OCI-LY3 (cell line): ENCODE data around the gene RTP1.

Experiments used
- H2AFZ ChIP-seq: fragments of 200-600, 300-600 bp; shearing (Covaris generic); 2 replicates; pipeline ENCODE4 v1.6.0; 2014; ENCODE audit warnings: antibody characterized with exemption, low read depth, low read length
- H3K27ac ChIP-seq: fragments of 200-600, 300-600 bp; sonication (generic); 2 replicates; pipeline ENCODE4 v1.5.1; 2014; ENCODE audit warnings: mild to moderate bottlenecking, low read length, moderate library complexity, mixed read lengths
- H3K27me3 ChIP-seq: fragments of 200-600, 300-600 bp; sonication (generic); 2 replicates; pipeline ENCODE4 v1.6.1; 2014; ENCODE audit warnings: low read depth, low read length, mixed read lengths
- H3K36me3 ChIP-seq: fragments of 200-600, 300-600 bp; sonication (generic); replicated peaks from 2 replicates; pipeline ENCODE3; 2014; ENCODE audit warnings: low read depth, low read length, mixed read lengths
- H3K4me1 ChIP-seq: fragments of 300-600, 200-600 bp; sonication (generic); 2 replicates; pipeline ENCODE4 v1.6.1; 2014; ENCODE audit warnings: low read length, mixed read lengths
- H3K4me2 ChIP-seq: fragments of 200-600, 300-600 bp; sonication (generic); 2 replicates; pipeline ENCODE4 v1.6.1; 2014; ENCODE audit warnings: low read length, mixed read lengths
- H3K4me3 ChIP-seq: fragments of 300-600, 200-600 bp; sonication (generic); 2 replicates; pipeline ENCODE4 v1.5.1; 2014; ENCODE audit warnings: antibody characterized with exemption, mild to moderate bottlenecking, low read length, moderate library complexity
- H3K79me2 ChIP-seq: fragments of 300-600, 200-600 bp; shearing (Covaris generic); 2 replicates; pipeline ENCODE4 v1.6.1; 2014; ENCODE audit warnings: mild to moderate bottlenecking, low read length, mixed read lengths
- H3K9ac ChIP-seq: fragments of 300-600, 200-600 bp; shearing (Covaris generic); 2 replicates; pipeline ENCODE4 v1.6.0; 2014; ENCODE audit warnings: mild to moderate bottlenecking, low read length, moderate library complexity
- H3K9me3 ChIP-seq: fragments of 200-600, 300-600 bp; shearing (Covaris generic); 2 replicates; pipeline ENCODE4 v1.6.1; 2014; ENCODE audit warnings: low read length, mixed read lengths; ENCODE audit not compliant: insufficient read depth
- H4K20me1 ChIP-seq: fragments of 200-600, 300-600 bp; sonication (generic); 2 replicates; pipeline ENCODE4 v1.6.1; 2016; ENCODE audit warnings: low read length, mixed read lengths; ENCODE audit not compliant: insufficient read depth
- EZH2phosphoT487 ChIP-seq: fragments of 200-600 bp; shearing (Covaris generic); IDR thresholded peaks from 2 replicates; pipeline ENCODE4 v1.6.1; 2018; ENCODE audit warnings: antibody characterized with exemption, mixed run types, low read depth
- TF ChIP-seq, protein P1 (sequence below): fragments of 200-600, 300-600 bp; sonication (generic); IDR thresholded peaks from 2 replicates; pipeline ENCODE4 v1.5.1; 2014; ENCODE audit warnings: antibody characterized with exemption, low read length, low read depth

RTP1 gene

GRCh38 chr3:187183210-187183862 lies 13.9 kb upstream of the RTP1 start:
- Histone ChIP-seq H3K4me2 (no peak overlapping the region), H3K4me3 (no peak overlapping the region), H3K9me3 (no peaks in the 10 kb centered on the region), H4K20me1 (no peaks in the 10 kb centered on the region), H3K27me3 (peaks cover 5% of the 10 kb centered on the region; the same call in 1 of the 2 replicates), H3K36me3 (no peaks in the 10 kb centered on the region), H3K4me1 (peaks cover 13% of the 10 kb centered on the region), H2AFZ (no peak overlapping the region), H3K9ac (no peak overlapping the region), H3K79me2 (no peaks in the 10 kb centered on the region), H3K27ac (no peak overlapping the region)
- TF ChIP-seq, protein P1, sequence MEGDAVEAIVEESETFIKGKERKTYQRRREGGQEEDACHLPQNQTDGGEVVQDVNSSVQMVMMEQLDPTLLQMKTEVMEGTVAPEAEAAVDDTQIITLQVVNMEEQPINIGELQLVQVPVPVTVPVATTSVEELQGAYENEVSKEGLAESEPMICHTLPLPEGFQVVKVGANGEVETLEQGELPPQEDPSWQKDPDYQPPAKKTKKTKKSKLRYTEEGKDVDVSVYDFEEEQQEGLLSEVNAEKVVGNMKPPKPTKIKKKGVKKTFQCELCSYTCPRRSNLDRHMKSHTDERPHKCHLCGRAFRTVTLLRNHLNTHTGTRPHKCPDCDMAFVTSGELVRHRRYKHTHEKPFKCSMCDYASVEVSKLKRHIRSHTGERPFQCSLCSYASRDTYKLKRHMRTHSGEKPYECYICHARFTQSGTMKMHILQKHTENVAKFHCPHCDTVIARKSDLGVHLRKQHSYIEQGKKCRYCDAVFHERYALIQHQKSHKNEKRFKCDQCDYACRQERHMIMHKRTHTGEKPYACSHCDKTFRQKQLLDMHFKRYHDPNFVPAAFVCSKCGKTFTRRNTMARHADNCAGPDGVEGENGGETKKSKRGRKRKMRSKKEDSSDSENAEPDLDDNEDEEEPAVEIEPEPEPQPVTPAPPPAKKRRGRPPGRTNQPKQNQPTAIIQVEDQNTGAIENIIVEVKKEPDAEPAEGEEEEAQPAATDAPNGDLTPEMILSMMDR = no peak
- no peak for TF ChIP-seq EZH2phosphoT487

GRCh38 chr3:187183903-187184302 lies 13.4 kb upstream of the RTP1 start:
- no peaks in the 10 kb centered on the region for H4K20me1 ChIP-seq
- H3K9me3 ChIP-seq = no peaks in the 10 kb centered on the region
- H3K27me3 ChIP-seq = peaks cover 7% of the 10 kb centered on the region; the same call in 1 of the 2 replicates
- no peak overlapping the region for H3K27ac ChIP-seq
- no peaks in the 10 kb centered on the region for H3K36me3 ChIP-seq
- H2AFZ ChIP-seq = no peak overlapping the region
- H3K4me1 ChIP-seq = peaks cover 15% of the 10 kb centered on the region
- TF ChIP-seq EZH2phosphoT487 = no peak
- TF ChIP-seq, protein P1 = no peak
- H3K79me2 ChIP-seq = no peaks in the 10 kb centered on the region
- no peak overlapping the region for H3K4me2 ChIP-seq
- no peak overlapping the region for H3K9ac ChIP-seq
- H3K4me3 ChIP-seq = no peak overlapping the region

GRCh38 chr3:187185759-187186158 lies 11.5 kb upstream of the RTP1 start:
- Histone ChIP-seq H3K9ac (no peak overlapping the region), H3K36me3 (no peaks in the 10 kb centered on the region), H4K20me1 (no peaks in the 10 kb centered on the region), H3K79me2 (no peaks in the 10 kb centered on the region), H3K4me3 (no peak overlapping the region), H3K4me2 (no peak overlapping the region), H3K27me3 (peaks cover 20% of the 10 kb centered on the region), H3K27ac (no peak overlapping the region), H3K9me3 (no peaks in the 10 kb centered on the region), H2AFZ (no peak overlapping the region; the same call in 1 of the 2 replicates), H3K4me1 (peaks cover 18% of the 10 kb centered on the region)
- no peak for TF ChIP-seq EZH2phosphoT487
- TF ChIP-seq, protein P1 = no peak

DNA sequence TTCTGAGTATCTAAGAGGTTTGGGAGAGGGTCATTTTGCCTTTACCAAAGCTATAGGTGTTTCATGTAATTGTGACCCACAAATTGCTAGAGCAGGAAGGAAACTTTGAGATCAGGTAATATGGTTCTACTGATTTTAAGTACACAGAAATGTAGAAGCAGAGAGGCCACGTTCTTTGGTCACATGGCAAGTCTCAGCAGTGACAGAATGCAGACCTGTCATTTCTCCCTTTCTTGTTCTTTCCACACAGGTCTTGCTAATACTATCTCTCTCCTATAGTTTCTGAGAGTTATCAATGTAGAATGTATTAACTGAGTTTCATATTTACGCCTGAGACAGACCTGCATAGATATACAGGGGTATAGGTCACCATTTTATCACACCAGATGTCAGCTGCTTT lies 10.9 kb upstream of the RTP1 start:
- Histone ChIP-seq H3K9me3 (no peaks in the 10 kb centered on the region), H3K27me3 (peaks cover 20% of the 10 kb centered on the region), H3K36me3 (no peaks in the 10 kb centered on the region), H3K79me2 (no peaks in the 10 kb centered on the region), H3K9ac (no peak overlapping the region), H3K4me2 (no peak overlapping the region), H3K4me3 (no peak overlapping the region), H2AFZ (0 out of 2 replicates have a peak overlapping the region, but pooled peaks have one; percentile 15), H3K27ac (no peak overlapping the region), H4K20me1 (no peaks in the 10 kb centered on the region), H3K4me1 (peaks cover 18% of the 10 kb centered on the region)
- TF ChIP-seq, protein P1 = no peak
- TF ChIP-seq EZH2phosphoT487 = no peak
